GM21717 (cell line): ENCODE data around the gene FBXO47.

Source experiments
- ATAC-seq: cut with Tn5 transposase; IDR thresholded peaks from one replicate; pipeline ENCODE4 v1.9.1; 2021; ENCODE audit warnings: mild to moderate bottlenecking, moderate library complexity; ENCODE audit not compliant: unreplicated experiment

Gene FBXO47, protein sequence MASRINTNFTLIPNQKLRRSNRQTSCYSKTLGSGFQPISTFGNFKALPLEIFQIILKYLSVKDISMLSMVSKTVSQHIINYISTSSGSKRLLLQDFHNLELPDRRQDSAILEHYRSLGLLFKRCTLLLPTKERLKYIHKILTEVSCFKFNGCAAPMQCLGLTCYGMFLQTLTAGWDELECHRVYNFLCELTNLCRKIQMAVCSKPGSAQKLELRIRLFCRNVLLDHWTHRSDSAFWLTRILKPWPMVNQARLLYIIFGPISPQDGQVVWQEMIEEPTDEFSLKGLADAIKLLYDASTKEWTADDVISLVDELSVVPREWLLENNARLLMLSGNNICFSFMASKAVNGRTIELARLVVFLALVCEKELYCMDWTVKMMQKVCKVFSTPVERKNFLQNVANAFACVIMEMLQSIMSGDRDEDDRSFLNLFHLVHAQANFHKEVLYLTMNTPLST

DNA sequence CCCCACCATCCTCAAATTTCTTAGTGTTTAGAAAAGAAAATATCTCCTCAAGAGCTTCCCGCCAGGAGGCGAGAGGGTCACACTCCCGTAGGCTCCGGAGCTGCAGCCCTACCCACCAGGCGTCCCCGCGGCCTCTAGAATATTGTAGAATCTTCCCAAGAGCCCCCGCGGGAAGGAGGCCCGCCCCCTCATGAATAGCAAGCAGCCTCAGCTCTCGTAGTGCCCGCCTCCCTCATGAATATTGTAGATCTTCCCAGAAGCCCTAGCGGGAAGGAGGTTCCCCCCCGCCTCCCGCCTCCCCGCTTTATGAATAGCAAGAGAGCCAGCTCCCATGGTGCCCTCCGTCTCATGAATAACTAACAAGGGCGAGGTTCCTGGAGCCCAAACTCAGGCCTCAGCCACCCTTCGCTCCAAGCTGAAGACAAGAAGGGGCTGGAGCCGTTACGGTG, at the start of gene FBXO47:
Gene FBXO47, minus strand, starts transcription at position 114 of the 449 bp plus-strand sequence. CDS start 4,378 bp downstream, outside the sequence.
- no peak for ATAC-seq

DNA sequence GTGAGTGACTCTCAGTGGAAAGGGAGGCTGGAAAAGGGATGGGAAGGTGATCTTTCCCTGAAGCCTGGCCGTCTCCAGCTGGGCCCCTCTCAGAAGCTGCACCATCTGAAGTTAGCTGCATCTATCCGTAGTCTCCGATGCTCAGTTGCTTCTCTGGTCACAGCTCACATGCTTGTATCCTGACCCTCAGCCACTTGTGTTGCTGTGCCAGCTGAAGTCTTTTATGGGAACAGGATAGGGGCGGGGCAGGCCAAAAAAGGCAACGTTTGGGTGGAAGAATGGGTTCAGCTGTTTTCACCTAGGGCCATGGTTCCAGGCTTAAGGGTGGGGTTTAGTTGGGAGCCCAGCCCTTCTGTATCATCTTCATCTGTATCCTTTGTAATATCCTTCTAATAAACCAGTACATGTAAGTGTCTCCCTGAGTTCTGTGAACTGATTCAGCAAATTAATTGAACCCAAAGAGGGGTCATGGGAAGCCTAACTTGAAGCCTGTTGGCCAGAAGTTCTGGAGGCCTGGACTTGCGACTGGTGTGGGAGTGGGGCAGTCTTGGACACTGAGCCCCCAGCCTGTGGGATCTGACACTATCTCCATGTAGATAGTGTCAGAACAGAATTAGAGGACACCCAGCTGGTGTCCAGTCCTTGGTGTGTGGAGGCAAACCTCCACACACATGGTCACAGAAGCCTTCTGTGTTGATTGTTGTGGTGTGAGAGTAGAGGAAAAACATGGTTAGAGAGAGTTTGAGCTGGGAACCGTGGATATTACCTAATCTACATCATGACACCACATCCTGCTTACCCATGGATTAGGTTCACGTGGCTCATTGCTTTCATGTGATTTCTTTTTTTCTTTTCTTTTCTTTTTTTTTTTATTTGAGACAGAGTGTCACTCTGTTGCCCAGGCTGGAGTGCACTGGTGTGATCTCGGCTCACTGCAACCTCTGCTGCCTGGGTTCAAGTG, 49.3 kb upstream of the FBXO47 start:
- ATAC-seq = no peak

DNA sequence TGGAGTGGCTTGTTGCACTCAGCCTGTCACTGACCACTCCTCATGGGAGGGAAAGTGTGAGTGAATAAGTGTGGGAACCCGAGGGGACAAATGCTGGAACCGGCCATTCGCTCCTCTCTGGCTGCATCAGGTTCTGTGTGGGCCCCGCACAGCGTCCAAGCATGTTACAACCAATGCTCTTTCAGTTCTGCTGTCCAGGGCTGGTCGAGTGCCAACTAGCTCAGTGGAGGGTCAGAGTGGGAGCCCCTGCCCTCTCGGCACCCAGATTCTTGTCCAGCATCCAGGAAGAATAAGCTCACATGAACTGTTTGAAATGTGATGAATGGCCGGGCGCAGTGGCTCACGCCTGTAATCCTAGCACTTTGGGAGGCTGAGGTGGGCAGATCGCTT, 48.3 kb upstream of the FBXO47 start:
- no peak for ATAC-seq

DNA sequence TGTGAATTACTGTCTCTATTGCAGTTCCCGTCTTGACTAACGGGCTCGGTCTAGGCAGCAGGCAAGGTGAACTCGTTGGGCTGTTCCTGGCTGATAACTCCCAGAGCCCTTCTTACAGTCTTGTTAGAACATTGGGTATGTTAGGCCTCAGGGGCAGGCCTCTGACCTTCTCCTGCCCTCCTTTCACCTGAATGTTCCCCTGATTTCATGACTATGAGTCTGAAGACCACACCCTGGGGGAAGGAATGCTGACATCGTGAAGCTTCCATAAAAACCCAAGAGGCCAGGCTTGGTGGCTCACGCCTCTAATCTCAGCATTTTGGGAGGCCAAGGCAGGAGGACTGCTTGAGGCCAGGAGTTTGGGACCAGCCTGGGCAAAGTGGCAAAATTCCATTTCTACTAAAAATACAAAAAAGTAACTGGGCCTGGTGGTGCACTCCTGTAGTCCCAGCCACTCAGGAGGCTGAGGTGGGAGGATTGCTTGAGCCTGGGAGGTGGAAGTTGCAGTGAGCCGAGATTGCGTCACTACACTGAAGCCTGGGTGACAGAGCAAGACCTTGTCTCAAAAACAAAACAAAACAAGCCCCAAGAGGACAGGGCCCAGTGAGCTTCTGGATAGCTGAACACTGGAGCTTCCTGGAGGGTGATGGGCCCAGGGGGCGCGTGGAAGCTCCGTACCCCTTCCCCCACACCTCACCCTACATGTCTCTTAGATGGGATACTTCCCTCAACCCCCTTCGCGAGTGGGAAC, 47.8 kb upstream of the FBXO47 start:
- ATAC-seq = no peak

DNA sequence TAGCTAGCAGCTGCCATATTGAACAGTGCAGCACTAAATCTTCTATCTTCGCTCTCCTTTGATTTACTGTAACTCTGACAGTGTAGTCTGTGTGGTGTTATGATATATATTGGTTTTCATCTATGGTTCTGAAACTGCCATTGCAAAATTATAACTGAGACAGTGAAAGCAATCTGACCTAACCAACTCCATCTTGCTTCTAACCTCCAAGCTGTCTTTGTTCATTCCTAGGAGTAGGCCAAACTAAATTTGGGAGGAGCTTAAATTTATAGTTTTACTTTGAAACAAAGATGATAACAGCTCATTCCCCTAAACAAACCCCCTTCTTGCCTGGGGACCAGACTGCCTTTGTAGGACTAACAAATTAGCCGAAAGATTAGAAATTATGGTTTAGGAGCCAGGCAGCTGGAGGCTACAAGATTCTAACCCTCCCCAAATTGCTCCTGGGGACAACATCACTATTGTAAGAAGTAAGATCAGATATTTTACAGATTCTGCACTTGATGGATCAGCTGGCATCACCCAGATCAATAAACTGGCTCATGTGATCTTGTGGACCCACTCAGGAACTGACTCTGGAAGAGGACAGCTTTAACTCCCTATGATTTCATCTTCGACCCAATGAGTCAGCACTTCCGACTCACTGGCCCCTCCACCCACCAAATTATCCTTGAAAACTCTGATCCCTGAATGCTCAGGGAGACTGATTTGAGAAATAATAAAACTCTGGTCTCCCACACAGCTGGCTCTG, 47.0 kb upstream of the FBXO47 start:
- ATAC-seq = no peak

DNA sequence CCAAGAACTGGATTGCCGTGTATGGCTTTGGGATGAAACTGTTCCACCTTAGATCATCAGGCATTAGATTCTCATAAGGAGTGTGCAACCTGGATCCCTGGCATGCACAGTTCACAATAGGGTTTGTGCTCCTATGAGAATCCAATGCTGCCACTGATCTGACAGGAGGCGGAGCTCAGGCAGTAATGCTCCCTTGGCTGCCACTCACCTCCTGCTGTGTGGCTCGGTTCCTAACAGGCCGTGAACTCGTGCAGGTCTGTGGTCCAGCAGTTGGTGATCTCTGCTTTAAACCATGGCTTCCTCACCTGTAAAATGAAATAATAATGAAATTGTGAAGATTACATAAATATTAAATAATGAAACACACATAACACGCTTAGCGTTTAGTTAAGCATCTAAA, 45.5 kb upstream of the FBXO47 start:
- no peak for ATAC-seq

DNA sequence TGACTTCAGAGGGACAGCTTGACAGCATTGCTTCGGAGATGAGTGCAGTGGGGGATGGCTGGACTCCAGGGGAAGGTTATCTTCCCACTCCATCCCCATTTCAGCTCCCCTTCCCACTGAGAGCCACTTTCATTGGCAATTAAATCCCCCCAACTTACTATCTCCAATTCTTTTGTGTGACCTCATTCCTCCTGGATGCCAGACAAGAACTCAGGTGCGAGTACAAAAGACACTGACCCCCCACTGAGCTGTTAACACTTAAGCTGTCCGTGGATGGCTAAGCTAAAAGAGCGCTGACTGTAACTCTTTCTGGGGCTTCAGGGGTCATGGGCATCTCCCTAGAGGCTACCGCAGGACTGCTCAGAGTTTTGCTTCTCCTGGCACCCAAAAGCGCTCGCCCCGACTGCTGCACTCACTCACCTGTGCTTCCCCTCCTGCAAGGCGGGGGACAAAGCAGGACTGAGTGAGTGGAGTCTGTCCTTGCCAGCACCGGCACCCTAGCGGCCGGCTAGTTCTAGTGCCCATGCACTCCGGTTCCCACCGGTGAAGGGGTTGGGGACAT, 44.8 kb upstream of the FBXO47 start:
- no peak for ATAC-seq

DNA sequence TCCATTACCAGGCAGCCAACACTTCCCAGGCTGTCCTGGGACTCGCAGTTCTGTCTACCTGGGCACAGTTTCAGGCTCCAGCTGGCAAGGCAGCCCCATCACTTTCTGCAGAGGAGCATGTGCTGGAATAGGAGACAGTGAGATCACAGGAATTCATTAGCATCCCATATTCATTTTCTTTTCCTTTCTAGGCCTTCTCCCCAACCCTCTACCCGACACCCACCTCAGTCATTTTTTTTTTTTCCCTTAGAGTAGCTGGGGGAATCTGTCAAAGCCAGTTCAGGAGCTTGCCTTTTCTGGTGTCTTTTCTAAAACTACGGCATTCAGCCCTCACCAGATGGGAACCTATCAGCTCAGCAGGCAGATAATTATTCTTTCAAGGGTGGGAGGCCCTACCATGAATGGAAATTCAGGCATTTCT, 42.4 kb upstream of the FBXO47 start:
- ATAC-seq = no peak

DNA sequence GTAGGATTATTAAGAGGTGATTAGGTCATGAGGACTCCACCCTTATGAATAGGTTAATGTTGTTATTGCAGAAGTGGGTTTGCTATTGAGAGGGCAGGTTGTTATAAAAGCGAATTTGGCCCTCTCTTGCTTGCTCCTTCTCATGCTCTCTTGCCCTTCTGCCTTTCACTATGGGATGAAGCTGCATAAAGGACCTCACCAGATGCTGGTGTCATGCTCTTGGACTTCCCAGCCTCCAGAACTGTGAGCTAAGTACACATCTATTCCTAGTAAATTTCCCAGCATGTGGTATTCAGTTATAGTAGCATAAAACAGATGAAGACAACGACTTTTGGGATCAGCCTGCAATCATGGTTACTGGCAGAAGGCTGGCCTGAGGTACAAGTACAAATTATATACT, 41.4 kb upstream of the FBXO47 start:
- no peak for ATAC-seq

DNA sequence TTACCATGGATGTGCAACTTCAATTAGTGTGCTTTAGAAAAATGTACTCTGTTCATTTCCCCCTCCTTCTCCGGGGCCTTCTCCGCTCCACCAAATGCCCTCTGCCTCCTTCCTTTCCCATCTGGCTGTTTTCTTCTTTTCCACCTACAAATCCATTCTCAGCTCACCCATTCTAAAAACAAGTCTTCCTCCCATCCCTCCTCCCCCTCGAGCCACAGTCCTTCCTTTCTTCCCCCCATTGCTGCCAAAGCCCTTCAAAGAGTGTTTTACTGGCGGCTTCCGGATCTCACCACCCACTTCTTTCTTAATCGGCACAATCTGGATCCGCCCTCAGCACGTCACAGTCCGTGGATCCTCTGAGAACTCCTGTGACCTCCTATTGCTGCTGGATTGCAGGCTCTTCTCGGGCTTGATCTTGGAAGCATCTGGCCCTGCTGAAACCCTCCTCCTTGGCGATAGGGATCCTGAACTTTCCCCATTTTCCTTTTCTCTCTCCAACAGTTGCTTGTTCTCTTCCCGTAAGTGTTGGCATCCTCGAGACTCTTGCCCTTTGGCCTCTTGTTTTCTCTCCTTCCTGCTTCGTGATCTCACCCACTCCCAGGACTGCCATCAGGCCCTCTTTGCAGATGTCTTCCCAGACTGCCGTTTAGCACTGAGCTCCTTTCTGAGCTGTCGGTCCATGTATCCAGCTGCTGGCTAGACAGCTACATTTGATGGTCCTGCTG, 36.0 kb upstream of the FBXO47 start:
- ATAC-seq = no peak

DNA sequence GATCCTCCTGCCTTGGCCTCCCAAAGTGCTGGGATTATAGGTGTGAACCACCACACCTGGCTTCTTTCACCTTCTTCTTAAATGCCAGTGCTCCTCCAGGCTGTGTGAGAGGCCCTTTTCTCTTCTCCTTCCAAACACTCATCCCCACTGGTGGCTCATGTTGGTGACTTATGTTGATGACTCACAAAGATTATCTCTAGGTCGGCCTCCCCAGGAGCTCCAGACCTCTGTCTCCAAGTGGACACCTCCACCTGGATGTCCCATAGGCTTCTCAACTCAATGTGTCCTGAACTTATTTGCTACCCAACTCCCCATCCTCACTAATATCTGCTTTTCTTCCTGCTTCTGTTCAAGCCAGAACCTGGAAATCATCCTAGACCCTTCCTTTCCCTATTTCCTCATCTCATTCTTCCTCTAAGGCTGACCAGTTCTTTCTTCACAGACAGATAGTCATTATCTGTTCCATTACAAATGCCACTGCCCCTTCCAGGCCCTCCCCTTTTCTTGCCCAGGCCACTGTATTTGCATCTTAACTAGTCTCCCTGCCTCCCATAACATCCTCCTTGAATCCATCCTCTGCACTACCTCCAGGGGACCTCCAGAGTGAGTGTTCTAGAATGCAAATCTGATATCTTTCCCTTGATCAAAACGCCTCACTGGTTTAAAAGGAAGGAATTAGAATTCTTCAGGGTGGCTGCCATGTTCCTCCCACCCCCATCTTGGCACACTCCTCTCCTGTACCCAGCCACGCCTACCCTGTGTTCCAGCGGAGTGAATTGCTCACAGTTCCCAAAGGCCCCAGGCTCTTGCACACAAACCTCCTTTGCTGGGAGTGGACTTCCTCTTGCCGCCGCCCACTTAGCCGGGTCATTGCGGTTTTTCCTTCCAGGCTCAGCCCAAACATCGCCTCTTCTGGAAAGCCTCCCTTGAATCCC, 34.8 kb upstream of the FBXO47 start:
- ATAC-seq = no peak

DNA sequence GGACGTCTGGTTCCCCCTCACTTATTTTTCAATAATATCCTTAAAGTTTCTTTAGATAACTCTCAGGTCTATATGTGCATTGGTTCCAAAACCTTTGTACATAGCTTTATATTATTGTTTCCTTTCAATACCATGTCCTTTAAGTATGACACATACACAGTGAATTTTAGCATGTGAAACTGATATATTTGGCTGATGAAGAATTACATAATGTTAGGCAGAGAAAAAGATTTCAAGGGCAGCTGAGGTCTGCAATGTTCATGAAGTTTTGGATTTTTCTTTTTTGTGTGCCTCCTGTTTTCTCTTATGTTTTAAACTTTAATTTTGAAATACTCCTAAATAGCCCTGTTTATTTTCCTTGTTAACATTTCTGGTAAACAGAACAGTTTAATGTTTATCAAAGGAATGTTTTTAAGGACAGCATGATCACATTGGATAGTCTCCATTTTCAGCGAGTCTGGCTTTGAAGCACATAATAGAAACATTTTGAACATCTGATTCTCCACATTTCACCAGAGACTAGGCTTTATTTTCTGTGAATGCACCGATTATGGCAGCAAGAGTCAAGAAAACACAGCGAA, 32.9 kb upstream of the FBXO47 start:
- no peak for ATAC-seq

DNA sequence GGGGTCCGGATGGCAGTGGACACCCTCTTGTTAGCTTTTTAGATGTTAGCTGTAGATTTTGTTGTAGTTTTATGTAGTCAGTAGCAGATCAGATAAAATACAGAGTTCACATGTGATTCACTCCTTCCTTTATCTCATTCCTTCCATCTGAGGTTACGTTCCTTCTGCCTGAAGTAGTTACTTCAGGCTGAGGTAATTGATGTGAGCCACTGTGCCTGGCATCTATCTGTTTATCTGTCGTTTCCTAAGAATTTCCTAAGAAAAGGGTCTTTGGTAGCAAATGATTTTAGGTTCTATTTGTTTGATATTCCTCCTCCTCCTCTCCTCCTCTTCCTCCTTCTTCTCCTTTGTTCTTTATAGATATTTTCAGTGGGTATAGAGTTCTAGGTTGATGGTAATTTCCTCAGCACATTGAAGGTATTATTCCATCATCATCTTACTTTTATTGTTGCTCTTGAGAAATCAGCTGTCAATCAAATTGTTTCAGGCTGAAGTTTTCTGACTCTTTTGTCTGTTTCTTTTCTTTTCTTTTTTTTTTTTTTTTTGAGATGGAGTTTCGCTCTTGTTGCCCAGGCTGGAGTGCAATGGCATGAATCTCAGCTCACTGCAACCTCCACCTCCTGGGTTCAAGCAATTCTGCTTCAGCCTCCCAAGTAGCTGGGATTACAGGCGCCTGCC, 29.6 kb upstream of the FBXO47 start:
- no peak for ATAC-seq

DNA sequence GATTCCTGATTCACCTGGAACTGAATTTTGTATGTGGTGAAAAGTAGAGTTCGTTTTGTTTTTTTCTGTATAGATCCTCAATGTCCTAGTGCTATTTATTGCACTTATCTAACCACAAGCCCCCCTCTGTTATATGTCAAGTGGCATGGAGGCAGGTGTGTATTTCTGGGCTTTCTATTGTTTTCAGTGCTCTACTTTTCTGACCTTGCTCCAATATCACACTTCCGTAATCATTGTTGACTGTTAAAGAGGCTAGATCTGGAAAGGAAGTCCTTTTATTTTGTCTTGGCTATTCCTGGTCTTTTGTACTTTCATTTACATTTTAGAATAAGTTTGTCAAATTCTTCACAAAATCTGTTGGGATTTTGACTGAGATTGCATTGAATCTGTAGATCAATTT, 26.8 kb upstream of the FBXO47 start:
- no peak for ATAC-seq

DNA sequence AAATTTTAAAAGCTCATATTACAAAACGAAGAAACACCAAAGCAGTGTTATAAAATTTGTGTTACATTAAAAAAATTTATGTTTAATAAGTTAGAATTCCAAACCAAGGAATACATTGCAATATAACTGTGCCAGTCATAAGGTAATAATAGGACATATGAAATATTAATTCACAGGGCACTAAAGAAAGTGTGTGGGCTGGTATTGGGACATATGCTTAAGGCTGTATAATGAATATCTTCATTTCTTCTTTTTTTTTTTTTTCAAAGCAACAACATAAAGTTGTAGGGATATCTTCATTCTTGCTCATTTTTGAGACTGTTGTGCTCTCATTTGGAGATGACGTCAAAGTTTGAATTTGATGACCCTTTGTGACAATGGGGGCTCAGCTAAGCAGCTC, 17.5 kb upstream of the FBXO47 start:
- ATAC-seq = no peak

DNA sequence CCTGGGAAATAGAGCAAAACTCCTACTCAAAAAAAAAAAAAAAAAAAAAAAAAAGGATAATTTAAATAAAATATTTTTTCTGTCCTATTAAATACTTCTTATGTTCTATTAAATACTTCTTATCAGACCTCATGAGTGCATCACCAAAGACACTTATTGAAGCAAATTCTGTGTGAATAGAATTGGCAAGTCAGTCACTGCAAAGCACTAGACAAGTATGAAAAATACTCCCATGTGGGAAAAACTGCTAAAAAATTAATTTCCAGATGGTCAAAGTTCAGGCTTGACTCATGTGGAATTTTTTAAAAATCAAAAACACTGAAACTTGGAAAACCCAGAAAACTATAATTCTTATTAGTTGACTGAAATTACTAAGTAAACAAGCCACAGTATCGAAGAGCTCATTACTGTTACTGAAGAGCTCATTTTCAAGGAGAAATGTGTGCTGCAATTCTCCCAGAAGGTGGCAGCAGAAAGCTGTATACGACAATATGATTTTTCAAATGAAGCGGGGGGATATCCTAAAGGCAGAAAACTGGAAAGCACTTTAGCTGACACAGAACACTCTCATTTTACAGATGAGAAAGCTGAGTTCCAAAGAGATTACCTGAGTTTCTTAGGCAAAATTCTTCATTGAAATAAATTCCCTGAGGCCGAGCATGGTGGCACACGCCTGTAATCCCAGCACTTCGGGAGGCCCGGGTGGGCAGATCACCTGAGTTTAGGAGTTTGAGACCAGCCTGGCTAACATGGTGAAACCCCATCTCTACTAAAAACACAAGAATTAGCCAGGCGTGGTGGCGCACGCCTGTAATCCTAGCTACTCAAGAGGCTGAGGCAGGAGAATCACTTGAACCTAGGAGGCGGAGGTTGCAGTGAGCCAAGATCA, 15.9 kb upstream of the FBXO47 start:
- ATAC-seq = no peak
